HG03520 (cell line): ENCODE measurements around the gene UROS.

Source experiments
- ATAC-seq: cut with Tn5 transposase; IDR thresholded peaks from one replicate; pipeline ENCODE4 v1.9.1; 2021; ENCODE audit warnings: mild to moderate bottlenecking, moderate library complexity; ENCODE audit not compliant: unreplicated experiment

UROS gene

DNA sequence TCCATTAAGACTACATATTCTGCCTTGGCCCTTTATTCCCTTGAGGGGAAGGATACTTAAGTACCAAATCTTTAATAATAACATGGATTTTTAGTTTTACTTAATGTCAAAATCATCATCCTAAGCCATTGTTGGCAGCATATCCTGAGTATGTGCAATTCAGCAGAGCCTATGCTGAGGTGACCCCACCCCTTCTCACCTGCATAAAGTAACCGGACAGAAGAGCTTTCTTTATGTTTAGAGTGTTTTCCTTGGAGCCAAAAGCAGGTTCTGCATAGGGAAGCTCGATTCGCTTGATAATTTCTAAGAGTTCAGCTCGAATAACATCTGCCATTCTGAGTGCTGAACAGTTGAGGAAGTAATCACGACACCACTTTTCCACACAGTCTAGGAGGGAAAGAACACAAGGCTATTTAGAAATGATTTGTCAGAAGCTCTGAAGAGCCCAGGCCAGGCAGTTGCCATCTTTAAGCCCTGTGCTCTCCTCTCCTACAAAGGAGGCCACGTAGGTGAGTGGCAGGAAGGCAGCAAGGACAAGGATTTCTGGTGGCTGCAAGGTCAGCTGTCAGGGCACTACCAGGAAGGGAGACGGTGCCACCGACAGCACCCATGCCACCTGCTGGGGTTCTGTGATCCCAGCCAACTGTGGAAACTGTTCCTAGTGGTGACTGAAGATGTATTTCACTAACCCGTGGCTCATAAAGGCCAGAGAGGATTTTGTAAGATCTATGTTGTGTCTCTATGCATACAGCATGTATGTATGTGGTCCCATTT lies 15.9 kb upstream of the UROS start:
- no peak for ATAC-seq

DNA sequence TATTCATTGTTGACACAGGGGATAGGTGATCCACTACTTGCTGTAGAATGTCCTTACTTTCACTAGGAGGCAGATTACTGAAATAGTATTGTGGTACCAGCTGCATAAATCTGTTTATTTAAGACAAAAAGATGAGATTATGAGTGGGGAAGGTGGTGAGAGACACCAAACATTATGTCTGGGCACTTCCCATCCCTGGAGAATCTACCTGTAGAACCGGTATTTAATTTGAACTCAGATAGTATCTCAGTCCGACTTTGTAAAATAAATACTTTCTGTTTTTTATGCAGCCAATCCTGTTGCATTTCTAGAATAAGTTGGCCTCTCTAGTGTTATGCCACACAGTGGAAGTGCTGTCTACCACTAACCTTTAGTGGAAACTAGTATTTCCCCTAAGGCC lies 13.7 kb upstream of the UROS start:
- ATAC-seq, result no peak

DNA sequence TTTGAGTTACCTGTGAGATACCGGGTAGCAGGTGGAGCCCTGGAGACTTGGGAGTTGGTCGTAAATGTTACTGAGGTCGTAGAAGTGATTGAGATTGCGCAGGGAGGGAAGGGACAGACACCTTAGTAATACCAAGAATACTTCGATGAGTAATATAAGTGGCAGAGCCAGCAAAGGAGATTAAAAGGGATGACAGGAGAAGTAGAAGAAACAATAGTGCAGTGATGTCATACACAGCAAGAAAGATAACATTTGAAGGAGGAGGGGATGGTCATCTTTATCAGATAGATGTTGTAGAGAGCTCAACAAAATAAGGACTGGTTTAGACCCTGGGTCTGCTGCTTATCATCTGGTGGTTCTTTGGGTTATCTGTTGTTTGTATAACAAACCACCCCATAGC lies 5.3 kb upstream of the UROS start:
- ATAC-seq, result no peak

DNA sequence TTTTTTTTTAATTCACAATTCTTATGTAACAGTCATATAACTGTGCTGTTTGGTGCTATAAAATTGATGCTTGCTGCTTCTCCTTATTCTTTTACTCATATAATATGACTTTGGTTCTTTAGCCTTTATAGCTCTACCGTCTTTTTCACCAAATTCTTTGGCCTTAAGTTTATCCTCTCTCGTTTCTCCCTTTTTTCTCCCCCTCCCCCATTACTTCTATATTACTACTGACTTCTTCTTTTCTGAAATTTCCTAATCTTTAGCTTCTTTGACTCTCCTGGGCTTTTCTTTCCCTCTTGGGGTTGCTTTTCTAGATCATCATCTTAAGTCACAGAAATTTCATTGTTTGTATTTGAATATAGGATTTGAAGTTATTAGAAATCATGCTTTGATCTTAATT lies 4.1 kb upstream of the UROS start:
- no peak for ATAC-seq

DNA sequence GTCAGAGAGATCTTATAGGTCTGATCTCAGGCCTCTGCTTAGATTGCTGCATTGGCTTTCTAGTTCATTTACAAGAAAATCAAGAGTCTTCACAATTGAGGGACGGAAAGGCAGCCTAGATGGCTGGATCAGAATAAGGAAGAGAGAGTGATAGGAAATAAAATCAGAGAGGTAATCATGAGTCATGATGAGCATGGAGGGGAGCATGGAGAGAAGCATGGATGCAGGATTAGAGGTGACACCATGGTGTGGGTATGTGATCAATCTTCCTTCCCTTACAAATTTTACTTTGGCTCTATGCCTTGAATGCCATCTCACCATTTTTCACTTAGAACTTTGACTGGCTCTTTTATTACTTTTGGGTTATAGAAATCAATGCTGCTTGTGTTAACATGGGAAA lies 1.7 kb upstream of the UROS start:
- no peak for ATAC-seq

DNA sequence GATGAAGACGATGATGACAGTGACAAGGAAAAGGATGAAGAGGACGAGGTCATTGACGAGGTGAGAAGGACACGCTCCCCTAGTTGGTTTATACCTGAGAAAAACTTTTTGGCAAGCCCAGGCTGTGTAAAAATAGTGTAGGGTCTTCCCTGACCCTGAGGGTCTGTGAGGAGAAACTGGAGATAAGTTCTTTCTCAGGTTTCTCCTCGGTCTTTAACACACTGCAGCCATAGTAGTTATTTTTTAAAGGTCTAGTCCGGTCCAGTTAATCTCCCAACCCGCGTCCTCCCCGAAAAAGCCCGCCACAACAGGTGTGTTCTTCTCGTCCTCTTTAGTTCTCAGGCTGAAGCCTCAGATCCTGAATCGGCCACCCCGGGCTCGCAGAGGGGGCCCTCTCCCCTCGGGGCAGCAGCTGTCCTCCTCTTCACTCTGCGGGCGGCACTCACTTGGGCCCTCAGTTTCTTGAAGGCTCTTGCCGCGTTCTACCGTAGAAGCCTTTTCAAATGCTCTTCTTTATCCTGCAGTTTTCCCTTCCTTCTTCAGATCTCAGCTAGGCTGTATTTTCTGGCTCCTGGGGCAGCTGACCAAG lies 699 bp upstream of the UROS start:
- ATAC-seq, result no peak

DNA sequence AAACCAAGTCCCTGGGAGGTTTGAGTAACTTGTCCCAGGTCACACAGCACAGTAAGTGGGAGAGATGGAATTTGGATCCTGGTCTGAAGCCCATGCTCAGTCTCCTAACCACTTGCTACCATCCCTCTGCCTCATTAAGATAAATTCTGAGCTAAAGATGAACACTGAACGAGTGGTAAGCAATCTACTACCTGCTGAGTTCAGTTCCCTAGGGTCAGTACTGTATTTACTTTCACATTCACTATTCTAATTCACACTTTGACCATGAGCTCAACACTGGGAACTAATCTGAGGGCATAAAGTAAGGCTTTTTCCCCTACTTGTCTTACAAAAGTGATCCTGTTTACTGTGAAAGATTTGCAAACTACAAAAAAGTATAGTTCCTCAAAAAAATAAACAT lies 2.4 kb downstream of the UROS start:
- peak; percentile 55 for ATAC-seq

DNA sequence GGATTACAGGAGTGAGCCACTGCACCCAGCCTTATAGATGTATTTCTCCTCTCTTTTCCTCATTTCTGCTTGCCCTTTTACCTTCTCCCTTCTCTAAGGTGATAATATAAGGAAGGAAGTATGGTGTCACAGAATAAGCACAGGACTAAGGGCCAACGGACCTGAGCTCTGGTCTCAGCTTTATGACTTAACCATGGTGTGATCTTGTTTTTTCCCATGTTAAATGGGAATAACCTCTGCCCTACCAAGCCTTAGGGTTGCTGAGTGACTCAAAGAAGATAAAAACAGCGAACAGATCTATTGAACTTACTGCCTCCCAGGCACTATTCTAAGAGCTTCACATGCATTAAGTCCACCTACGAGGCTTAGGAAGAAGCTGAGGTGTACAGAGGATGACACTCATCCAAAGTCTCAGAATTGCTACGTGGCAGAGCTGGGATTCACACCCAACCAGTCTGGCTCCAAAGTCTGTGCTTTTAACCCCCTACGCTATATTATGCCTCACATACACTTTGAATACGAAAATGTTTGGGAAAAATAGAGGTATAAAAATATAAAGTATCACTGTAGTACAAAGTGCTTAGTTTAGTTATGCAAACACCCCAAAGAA lies 5.6 kb downstream of the UROS start:
- no peak for ATAC-seq

DNA sequence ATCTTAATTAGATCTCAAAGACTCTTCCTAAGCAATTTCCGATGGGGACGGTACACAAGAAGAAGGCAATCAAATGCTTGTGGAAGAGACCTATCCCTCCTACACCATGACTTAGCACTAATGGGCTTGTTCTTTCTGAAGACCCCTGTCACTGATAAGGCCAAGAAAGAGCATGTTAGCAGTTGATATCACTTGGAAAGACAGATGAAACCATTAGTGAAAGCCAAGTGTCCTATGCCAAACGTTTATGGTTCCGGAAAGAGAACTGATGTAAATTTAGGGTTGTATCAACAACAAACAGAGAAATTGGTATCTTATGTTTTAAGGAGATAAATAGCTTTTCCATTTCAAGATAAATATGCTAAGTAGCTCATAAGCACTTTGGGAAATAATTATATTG lies 6.5 kb downstream of the UROS start:
- no peak for ATAC-seq

DNA sequence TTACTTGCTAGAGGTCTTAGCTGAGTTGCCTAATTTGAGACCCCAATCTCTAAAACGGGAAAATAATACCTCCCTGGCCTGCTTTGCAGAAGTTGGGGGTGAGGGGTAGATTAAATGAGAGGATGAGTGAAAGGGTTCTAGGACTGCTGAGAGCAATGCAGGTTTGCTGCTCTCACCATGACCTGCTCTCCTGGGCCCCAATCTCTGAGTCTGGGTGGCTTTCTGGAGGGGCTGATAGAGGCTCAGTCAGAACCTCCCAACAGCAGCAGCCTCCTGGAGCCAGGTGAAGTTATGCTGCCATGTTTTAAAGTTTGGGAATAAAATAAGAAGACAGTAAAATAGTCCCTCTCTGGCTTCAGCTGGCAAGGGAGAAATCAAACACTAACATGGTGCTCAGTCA lies 7.3 kb downstream of the UROS start:
- no peak for ATAC-seq

DNA sequence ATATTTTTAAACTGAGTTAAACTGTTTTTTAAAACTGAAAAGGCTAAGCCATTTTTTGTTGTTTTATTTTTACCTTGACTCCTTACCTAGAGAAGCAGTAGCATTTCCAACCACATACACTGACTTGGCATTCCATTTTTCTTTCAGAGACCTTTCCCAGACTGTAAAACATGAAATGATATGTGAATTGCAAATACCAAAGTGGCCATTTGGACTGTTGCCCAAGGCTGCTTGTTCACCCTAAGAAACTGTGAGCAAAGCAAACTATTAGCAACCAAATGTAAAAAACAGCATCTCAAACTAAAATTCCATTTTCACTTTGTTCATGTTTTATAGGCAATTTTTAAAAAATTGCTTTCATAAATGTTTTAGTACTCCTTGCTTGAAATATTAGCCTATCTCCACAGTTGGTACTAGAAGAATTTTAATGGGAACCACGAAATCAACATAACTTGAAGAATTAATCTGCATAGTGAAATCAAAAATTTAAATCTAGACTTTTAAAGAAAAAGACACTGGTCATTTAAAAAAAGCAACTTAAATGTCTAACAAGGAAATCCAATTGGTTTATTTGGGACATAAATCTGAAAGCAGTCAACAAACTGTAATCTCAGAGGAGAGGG lies 10.8 kb downstream of the UROS start:
- ATAC-seq, result no peak

DNA sequence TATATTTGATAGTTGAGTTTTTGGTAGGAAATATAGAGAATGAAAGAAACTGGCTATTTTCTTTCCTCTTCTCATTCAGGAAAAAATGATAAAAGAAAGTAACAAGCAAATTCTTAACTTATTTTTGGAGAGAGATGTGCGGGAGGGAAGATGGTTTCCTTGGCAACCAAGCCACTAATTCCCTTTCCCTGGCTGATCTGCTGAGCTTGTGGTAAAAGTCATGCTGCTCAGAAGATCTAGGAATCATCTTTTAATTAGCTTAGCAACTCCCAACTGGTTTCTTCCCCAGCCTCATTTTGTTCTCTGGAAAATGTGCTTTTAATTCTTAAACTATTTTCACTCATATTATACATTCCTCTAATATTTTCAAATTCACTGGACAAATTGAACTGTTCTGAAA lies 11.8 kb downstream of the UROS start:
- ATAC-seq, result no peak

DNA sequence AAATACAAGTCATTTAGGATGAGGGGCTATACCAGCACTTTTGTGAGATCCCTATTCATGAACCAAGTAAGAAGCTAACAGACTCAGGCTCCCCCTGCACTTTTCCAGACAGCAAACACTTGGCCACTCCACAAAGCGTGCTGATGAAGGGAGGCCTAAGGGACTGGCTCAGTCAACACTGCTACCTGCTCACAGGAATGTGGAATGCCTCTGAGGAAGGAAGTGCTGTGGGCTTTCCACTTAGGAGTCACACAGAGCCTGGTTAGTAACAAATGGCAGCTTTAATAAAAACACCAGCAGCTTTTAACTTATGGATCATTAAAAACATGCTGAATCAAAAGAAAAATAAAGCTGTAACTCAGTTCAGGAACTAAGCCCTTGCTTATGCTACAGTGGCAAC lies 15.0 kb downstream of the UROS start:
- ATAC-seq, result no peak

DNA sequence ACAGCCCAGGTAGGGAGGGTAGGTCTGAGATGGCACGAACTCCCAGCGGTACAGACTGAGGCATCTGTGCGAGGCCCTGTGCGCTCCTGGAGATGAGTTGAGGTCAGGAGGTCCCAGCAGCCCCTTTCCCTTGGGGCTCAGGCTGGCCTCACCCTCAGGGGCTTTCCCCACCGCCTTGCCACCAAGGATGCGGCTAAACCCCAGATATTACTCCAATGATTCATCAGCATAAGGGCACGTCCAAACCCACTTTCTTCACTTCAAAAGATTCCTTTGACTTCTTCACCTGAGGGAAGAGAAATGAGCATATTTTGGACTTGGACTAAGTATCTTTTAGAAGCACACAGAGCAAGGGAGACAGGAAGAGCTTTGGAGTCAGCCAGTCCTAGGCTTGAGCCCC lies 20.3 kb downstream of the UROS start:
- no peak for ATAC-seq

DNA sequence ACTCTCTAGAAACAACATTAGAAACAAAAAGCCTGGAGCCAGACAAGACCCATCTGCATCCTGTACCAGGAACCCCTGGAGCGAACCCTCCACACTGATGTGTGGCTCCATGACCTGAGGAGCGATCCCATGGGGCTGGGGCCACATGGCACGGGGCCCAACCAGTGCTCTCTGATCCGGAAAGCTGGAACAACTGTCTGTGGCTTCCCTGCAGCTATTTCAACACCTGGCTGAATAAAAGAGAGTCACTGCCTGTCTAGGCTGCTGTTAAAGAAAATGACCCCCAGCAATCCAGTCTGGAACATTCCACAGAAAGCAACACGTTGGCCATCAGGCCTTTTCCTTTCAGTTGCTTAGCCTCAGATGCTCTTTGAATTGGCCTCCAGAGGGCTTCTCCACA lies 20.9 kb downstream of the UROS start:
- no peak for ATAC-seq

DNA sequence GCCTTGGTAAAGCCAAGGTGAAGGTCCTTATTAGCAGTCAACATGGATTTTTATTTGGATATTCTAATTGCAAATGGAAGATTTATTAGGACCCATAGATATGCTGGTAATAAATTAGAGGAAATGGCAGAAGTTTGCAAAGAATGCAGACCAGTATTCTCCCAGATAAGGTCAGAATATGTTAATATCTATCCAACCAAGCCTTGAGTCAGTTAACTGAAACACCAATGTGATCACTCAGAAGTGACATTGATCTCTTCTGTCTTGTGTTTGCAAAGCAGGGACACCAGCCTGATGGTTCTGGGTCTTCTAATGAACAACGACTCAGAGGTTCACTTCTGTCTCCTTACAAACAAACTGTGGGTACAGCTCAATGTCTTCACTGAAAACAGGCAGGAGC lies 21.5 kb downstream of the UROS start:
- ATAC-seq, result no peak

DNA sequence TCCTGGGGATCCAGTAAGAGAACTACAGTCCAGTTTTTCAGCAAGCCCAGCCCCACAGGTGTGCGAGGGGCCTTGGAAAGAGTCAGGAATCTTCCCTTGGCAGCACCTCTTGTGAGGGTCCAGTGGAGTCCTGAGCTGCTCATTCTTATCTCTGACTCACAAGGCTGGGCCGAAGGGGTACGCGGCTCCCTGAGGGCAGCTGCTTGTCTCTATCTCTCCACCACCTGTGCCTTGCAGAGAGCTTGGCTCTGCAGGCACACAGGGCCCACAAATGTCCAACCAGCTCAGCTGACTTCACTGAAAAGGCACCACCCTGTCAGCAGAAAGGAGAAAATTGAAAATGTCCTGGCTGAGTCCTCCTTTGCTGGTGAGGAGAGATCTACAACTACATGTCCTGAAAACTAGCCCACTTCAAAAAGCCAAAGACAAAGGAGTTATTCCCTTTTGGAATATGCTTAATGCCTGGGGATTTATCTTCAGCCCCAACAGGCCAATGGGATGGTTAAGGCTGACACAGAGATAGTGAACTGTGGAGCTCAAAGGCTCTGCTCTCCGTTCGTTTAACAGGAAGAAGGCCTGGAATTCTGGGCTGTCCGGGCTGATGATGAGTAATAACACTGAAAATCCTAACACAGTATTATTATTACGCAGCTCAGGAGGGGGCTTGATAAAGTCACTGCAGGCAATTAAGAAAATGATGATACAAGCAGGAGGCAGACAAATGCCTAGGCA lies 23.4 kb downstream of the UROS start:
- ATAC-seq, result no peak

DNA sequence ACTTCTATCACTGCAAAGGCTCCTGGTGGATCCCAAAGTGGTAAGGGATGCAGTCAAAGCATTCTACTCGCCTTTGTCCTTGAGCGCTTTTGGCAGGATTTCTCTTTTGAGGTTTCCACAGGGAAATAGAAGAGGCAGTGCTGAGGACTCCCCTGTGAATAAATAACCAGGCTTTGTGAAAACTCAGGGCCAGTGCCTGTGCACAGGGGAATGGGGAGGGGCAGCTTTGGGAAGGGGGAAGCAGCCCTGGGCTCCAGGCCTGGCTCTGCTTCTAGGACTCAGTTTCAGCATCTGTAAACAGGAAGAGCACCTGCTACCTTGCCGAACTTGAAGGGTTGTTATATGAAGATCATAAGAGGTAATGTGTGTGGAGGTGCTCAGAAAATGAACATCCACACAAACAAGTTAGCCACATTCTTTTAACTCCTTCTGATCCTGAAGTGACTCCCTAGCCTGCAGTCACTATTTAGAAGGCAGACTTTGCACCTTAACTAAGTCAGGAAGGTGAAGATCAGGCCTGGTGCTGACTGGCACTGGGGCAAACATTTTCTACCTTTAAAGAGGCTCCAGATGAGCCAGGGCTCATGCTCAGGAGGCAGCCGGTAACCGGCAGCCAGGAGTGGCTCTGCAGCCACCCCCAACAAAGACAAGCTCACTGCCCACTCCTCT lies 24.9 kb downstream of the UROS start:
- ATAC-seq, result no peak

DNA sequence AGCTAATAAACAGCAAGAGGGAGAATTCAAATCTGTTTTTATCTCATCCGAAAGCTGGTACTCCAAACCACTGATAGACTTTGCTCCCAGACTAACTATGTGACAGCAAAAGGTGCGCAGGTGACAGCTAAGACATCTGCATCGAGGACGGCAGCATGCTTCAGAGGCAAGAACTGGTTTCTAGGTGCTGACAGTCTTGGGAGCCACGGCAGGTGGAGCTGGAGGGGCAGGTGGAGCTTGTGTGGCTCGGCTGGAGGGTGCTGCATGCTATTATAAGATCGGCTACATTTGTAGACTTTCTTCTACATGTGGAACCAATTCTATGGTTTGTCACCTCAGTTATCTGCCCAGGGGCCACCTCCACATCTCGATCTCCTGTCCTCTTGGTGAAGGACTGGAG lies 25.6 kb downstream of the UROS start:
- ATAC-seq, result no peak

DNA sequence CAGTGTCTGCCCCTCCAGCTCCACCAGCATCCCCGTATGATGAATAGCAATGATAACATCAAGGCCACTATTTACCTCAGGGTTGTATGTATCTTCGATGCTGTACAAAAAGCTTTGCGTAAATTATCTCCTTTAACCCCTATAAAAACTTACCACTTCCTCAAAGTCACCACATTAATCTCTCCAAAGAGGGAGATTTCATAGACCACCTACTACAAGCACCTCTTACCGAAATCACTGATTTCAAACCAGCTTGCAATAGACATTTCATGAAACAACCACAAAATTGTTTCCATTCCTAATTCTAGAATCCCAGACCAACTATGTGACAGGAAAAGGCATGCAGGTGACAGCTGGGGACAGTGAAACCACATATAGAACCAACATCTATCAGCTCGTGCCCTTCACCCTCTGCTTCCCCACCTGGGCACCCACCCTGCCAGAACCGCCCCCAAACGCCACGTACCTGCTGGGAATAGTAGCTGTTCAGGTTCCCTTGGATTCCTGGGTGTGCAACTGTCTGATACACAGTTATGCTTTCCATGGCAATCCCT lies 27.3 kb downstream of the UROS start:
- no peak for ATAC-seq

DNA sequence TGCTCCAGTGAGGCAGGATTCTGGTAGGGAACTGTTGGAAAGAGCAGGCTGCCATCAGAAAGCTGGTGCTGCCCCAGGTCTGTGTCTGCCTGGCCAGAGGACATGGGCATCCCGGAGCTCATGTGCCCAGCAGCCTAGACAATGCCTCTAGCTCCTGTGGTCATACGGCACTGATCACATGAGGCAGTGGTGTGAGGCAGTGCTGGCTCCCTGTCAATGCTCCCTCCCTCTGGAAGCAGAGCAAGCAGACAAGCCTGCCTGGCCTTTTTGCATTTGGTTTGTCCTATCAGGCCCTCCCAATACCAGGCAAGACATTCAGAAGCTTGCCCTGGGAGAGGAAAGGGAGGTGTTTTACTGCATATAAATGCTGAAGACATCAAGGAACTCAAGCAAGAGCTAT lies 27.9 kb downstream of the UROS start:
- ATAC-seq, result no peak
